SH-SY5Y (cell line): ENCODE results near the gene TRNAU1AP.

Experiments
- GATA2 ChIP-seq: IDR thresholded peaks from 2 replicates; pipeline ENCODE4 v1.6.1; 2011; ENCODE audit warnings: mild to moderate bottlenecking, low read depth, low read length
- GATA3 ChIP-seq: IDR thresholded peaks from 2 replicates; pipeline ENCODE4 v1.6.1; 2011; ENCODE audit warnings: low read depth, mild to moderate bottlenecking, low read length, moderate library complexity

GRCh38 chr1:28545246-28545628, 7.6 kb upstream of the TRNAU1AP start:
- no peak for TF ChIP-seq GATA2
- TF ChIP-seq GATA3: no peak
